Ishikawa (cell line): ENCODE measurements around the gene CMTM3.

Experiments used
- CEBPB ChIP-seq: IDR thresholded peaks from 2 replicates; pipeline ENCODE4 v1.6.1; 2012
- CREB1 ChIP-seq: IDR thresholded peaks from 2 replicates; pipeline ENCODE4 v1.6.1; 2012; ENCODE audit warnings: low read depth
- EP300 ChIP-seq: IDR thresholded peaks from 2 replicates; pipeline ENCODE4 v1.6.1; 2012; ENCODE audit warnings: borderline replicate concordance
- FOXM1 ChIP-seq: IDR thresholded peaks from 2 replicates; pipeline ENCODE4 v1.6.1; 2012; ENCODE audit warnings: low read depth, borderline replicate concordance
- MAX ChIP-seq: IDR thresholded peaks from 2 replicates; pipeline ENCODE4 v1.6.1; 2012
- NFIC ChIP-seq: IDR thresholded peaks from 2 replicates; pipeline ENCODE4 v1.6.1; 2012
- RAD21 ChIP-seq: IDR thresholded peaks from 2 replicates; pipeline ENCODE4 v1.6.1; 2012; ENCODE audit warnings: low read depth
- REST ChIP-seq: IDR thresholded peaks from 2 replicates; pipeline ENCODE4 v1.6.1; 2012; ENCODE audit warnings: low read depth, mild to moderate bottlenecking
- TAF1 ChIP-seq: IDR thresholded peaks from 2 replicates; pipeline ENCODE4 v1.6.1; 2012; ENCODE audit warnings: low read depth, mild to moderate bottlenecking
- TEAD4 ChIP-seq: IDR thresholded peaks from 2 replicates; pipeline ENCODE4 v1.6.1; 2012
- YY1 ChIP-seq: IDR thresholded peaks from 2 replicates; pipeline ENCODE4 v1.6.1; 2012; ENCODE audit warnings: low read depth
- ZBTB7A ChIP-seq: IDR thresholded peaks from 2 replicates; pipeline ENCODE4 v1.6.1; 2012; ENCODE audit warnings: low read depth

- TF ChIP-seq FOXM1 (no peak), REST (no peak), CEBPB (no peak), YY1 (no peak), TAF1 (no peak), MAX (no peak), RAD21 (no peak), CREB1 (no peak), EP300 (no peak), NFIC (no peak), TEAD4 (no peak), ZBTB7A (no peak)
Measured at GRCh38 chr16:66651965-66652364, 47.5 kb downstream of the CMTM3 start.
